HepG2 (cell line): ENCODE measurements around the gene CD109. TPM values are rescaled to one million over a fixed set of nuclear protein-coding genes. Genes with fewer than 3 reads are reported as not detected.

Source experiments
- ATAC-seq: fragments of 200-7000 bp; cut with Tn5 transposase; 3 replicates; pipeline ENCODE4 v1.9.1; 2020; ENCODE audit warnings: mild to moderate bottlenecking, moderate library complexity
- BruUV-seq: library from RNA; stranded (reverse); fragments of 400-500 nt; replicated peaks from 2 replicates; lab custom pipeline; 2021; lab: Mats Ljungman, UMichigan
- CTCF ChIA-PET: fragments of 300-600 bp; formaldehyde crosslinking; extraction: SDS; loops from one replicate; lab custom pipeline; 2021; ENCODE audit warnings: low total read pairs, inconsistent platforms, low intra/inter-chr PET ratio; lab: Yijun Ruan, JAX
- POLR2A ChIA-PET: fragments of 350-600 bp; sonication (Branson Sonifier 250); formaldehyde crosslinking; loops from one replicate; lab custom pipeline; 2020; ENCODE audit warnings: antibody characterized with exemption, inconsistent platforms; lab: Yijun Ruan, JAX
- DNase-seq: peaks from one replicate; pipeline ENCODE4 v3.0.0-alpha.2; 2015; ENCODE audit warnings: low spot score
- FAIRE-seq: peaks from 3 replicates; lab custom pipeline; 2011; peaks lifted over from hg19 to GRCh38; lab: Jason Lieb, UNC
- H2AFZ ChIP-seq: one replicate; pipeline ENCODE4 v1.6.1; 2011; ENCODE audit warnings: low read length, inconsistent platforms
- H3K27ac ChIP-seq: fragments of 300-600 bp; 3 replicates; pipeline ENCODE4 v1.8.0; 2011; ENCODE audit warnings: mixed run types, mild to moderate bottlenecking, mixed read lengths, low read length, inconsistent platforms; ENCODE audit not compliant: insufficient read depth; ENCODE audit errors: extremely low read length
- H3K27me3 ChIP-seq, 2 experiments: fragments of 200-600 bp in 1 of 2; 2 replicates in 1 of 2; 3 replicates in 1 of 2; pipeline versions ENCODE4 v1.6.0 to v1.8.0; 2011; ENCODE audit warnings: low read length in 2 of 2, mild to moderate bottlenecking in 2 of 2, moderate library complexity in 2 of 2, inconsistent platforms in 1 of 2; ENCODE audit not compliant: insufficient read depth in 2 of 2, control insufficient read depth in 1 of 2
- H3K36me3 ChIP-seq, 2 experiments: fragments of 200-600 bp in 1 of 2; replicated peaks in 1 of 2; 2 replicates in 1 of 2; 3 replicates in 1 of 2; pipeline versions ENCODE4 v1.5.1 to v1.8.0; 2011; ENCODE audit warnings: low read length in 2 of 2, inconsistent platforms in 1 of 2; ENCODE audit not compliant: insufficient read depth in 2 of 2, control insufficient read depth in 1 of 2
- H3K4me1 ChIP-seq: 2 replicates; pipeline ENCODE4 v1.5.1; 2012; ENCODE audit warnings: low read length, inconsistent platforms; ENCODE audit not compliant: insufficient read depth
- H3K4me2 ChIP-seq: 2 replicates; pipeline ENCODE4 v1.6.0; 2011; ENCODE audit warnings: low read depth, low read length, inconsistent platforms
- H3K4me3 ChIP-seq, 3 experiments: fragments of 200-600 bp in 1 of 3; sonication (generic), shearing (Covaris generic) in 1 of 3; replicated peaks in 1 of 3; 2 replicates each; pipeline ENCODE4 v1.5.1; 2011 to 2016; ENCODE audit warnings: low read length in 3 of 3, inconsistent platforms in 2 of 3, low read depth in 2 of 3, mild to moderate bottlenecking in 2 of 3, control low read depth in 1 of 3, mixed read lengths in 1 of 3; ENCODE audit not compliant: insufficient read depth in 1 of 3
- H3K79me2 ChIP-seq: one replicate; pipeline ENCODE4 v1.6.1; 2011; ENCODE audit warnings: low read length, inconsistent platforms; ENCODE audit not compliant: insufficient read depth
- H3K9ac ChIP-seq: 2 replicates; pipeline ENCODE4 v1.6.0; 2011; ENCODE audit warnings: mild to moderate bottlenecking, low read depth, low read length, inconsistent platforms; ENCODE audit not compliant: insufficient read depth
- H3K9me3 ChIP-seq: 2 replicates; pipeline ENCODE4 v1.5.1; 2012; ENCODE audit warnings: mild to moderate bottlenecking, low read length
- H4K20me1 ChIP-seq: 2 replicates; pipeline ENCODE4 v1.6.0; 2011; ENCODE audit warnings: inconsistent platforms, mild to moderate bottlenecking, low read length, moderate library complexity; ENCODE audit not compliant: insufficient read depth
- AHDC1 ChIP-seq: sonication (generic); formaldehyde crosslinking; IDR thresholded peaks from 2 replicates; pipeline ENCODE4 v1.5.1; 2020; ENCODE audit warnings: mild to moderate bottlenecking, missing genetic modification reagents, borderline replicate concordance
- HOXA7 ChIP-seq: sonication (generic); formaldehyde crosslinking; IDR thresholded peaks from 2 replicates; pipeline ENCODE4 v1.8.1; 2022; ENCODE audit warnings: mild to moderate bottlenecking, missing genetic modification reagents, moderate library complexity
- MAFG ChIP-seq: sonication (generic); formaldehyde crosslinking; IDR thresholded peaks from 2 replicates; pipeline ENCODE4 v1.5.1; 2020; ENCODE audit warnings: mild to moderate bottlenecking, missing genetic modification reagents
- MED13 ChIP-seq: sonication (generic); formaldehyde crosslinking; IDR thresholded peaks from 2 replicates; pipeline ENCODE4 v1.5.0; 2020; ENCODE audit warnings: missing genetic modification reagents
- RFX1 ChIP-seq: fragments of 450-650 bp; IDR thresholded peaks from 2 replicates; pipeline ENCODE4 v1.6.1; 2017
- RFXANK ChIP-seq: IDR thresholded peaks from 2 replicates; pipeline ENCODE4 v1.6.1; 2016
- SETDB1 ChIP-seq: sonication (generic); formaldehyde crosslinking; IDR thresholded peaks from 2 replicates; pipeline ENCODE4 v1.5.1; 2020; ENCODE audit warnings: missing genetic modification reagents, mild to moderate bottlenecking, borderline replicate concordance
- SP2 ChIP-seq: sonication (generic); formaldehyde crosslinking; IDR thresholded peaks from 2 replicates; pipeline ENCODE4 v1.5.1; 2020; ENCODE audit warnings: mild to moderate bottlenecking, missing genetic modification reagents
- ZKSCAN1 ChIP-seq: fragments of 150-350 bp; IDR thresholded peaks from 2 replicates; pipeline ENCODE4 v1.6.1; 2014; ENCODE audit warnings: low read length
- ZNF792 ChIP-seq: IDR thresholded peaks from 2 replicates; pipeline ENCODE4 v1.6.1; 2016
- ZNF841 ChIP-seq: sonication (generic); formaldehyde crosslinking; IDR thresholded peaks from 2 replicates; pipeline ENCODE4 v1.8.1; 2023; ENCODE audit warnings: missing genetic modification reagents, borderline replicate concordance
- WGBS: methylation state at CpG from one replicate; pipeline ENCODE4 v1.1.6; 2017; ENCODE audit warnings: low lambda C conversion rate; 5-methylcytosine and 5-hydroxymethylcytosine counted together
- in situ Hi-C: cut with HindIII; loops from 2 replicates; pipeline ENCODE4 v1.10.0; 2017; ENCODE audit warnings: low pct_unique_long_range_greater_than_20kb; ENCODE audit not compliant: extremely low pct_ligation_motif_present
- intact Hi-C: fragments of 100-400 bp; cut with micrococcal nuclease; formaldehyde crosslinking; loops from one replicate; pipeline ENCODE4 v1.10.0; 2022; ENCODE audit not compliant: unreplicated experiment
- polyA plus RNA-seq, 8 experiments: library from polyadenylated mRNA; depleted of rRNA in 3 of 8; stranded (reverse) in 7 of 8; unstranded in 1 of 8; fragments of >200 nt; fragmentation: Illumina TruSeq in 4 of 8; extraction: Trizol in 4 of 8; gene quantifications; 2 replicates each; pipeline versions ENCODE4 v1.2.1 to v1.2.3, GENCODE V29; 2011 to 2016; ENCODE audit warnings: low read depth in 4 of 8, missing spikeins in 1 of 8, mixed read lengths in 1 of 8; ENCODE audit not compliant: insufficient read depth in 1 of 8
- total RNA-seq, 5 experiments: library from RNA; depleted of rRNA; stranded (reverse); fragments of >200 nt; fragmentation: Illumina TruSeq; extraction: Trizol; gene quantifications; 2 replicates each; pipeline ENCODE4 v1.2.3, GENCODE V29; 2016; ENCODE audit warnings: low read depth in 1 of 5

CD109 gene
- total and polyA plus RNA-seq, 2 of the 13 experiments (the other 11 are each of a cell fraction or from before 2014, with no cell fraction given): 0.93 to 2.1 TPM

- POLR2A ChIA-PET: no interaction called here
Measured at GRCh38 chr6:73688351-73688750, 7.7 kb upstream of the CD109 start.

More at GRCh38 chr6:73688351-73688750, 7.7 kb upstream of the CD109 start:
- BruUV-seq: no TSS peak
- H2AFZ ChIP-seq: no peak overlapping the region
- ATAC-seq (no peak), DNase-seq (no peak), FAIRE-seq (no peak)
- H3K9me3 ChIP-seq: no peaks in the 10 kb centered on the region
- in situ Hi-C loops: no loop called here
- H3K27me3 ChIP-seq: no peaks in the 10 kb centered on the region; a peak in 2 of 5 replicates
- no peaks in the 10 kb centered on the region for H4K20me1 ChIP-seq
- no peaks in the 10 kb centered on the region for H3K79me2 ChIP-seq
- H3K27ac ChIP-seq: no peak overlapping the region
- H3K36me3 ChIP-seq: no peaks in the 10 kb centered on the region
- no peaks in the 10 kb centered on the region for H3K4me1 ChIP-seq
- CTCF ChIA-PET: no interaction called here
- 0% methylated on average over 1 of the region's 1 CpG for WGBS
- intact Hi-C loops: no loop called here
- H3K4me3 ChIP-seq: no peak overlapping the region
- H3K9ac ChIP-seq: no peak overlapping the region
- H3K4me2 ChIP-seq: no peak overlapping the region
- no peak for TF ChIP-seq SETDB1 (CRISPR knock-in tag)
- no peak for TF ChIP-seq RFXANK (CRISPR knock-in tag)
- TF ChIP-seq RFX1: no peak
- TF ChIP-seq ZKSCAN1: no peak
- TF ChIP-seq MED13 (CRISPR knock-in tag): no peak
- no peak for TF ChIP-seq HOXA7 (CRISPR knock-in tag)
- TF ChIP-seq ZNF841 (CRISPR knock-in tag): no peak
- no peak for TF ChIP-seq MAFG
- no peak for TF ChIP-seq ZNF792 (CRISPR knock-in tag)
- TF ChIP-seq AHDC1 (CRISPR knock-in tag): no peak
- TF ChIP-seq SP2: no peak
